Stimulated activated naive CD8-positive, alpha-beta T cell treated with anti-CD3 and anti-CD28 coated beads, Interleukin-15, amount 100 ng/mL, for 72 hours (primary cell): Measurements from ENCODE around the gene LRFN3.
A peak's percentile ranks its signal among the peaks of the same experiment; 100 is the strongest.

Experiments used
- ATAC-seq: fragments of 150-1000 bp; cut with Tn5 transposase; 2 replicates; pipeline ENCODE4 v1.10.0; 2021; ENCODE audit warnings: mild to moderate bottlenecking, moderate library complexity
- DNase-seq, 2 donors: peaks; one replicate each; pipeline ENCODE4 v3.0.0; 2021 to 2022
- H3K27ac Mint-ChIP-seq, 2 donors: one replicate each; pipeline ENCODE4 v1.8.0; 2022; ENCODE audit warnings: mild to moderate bottlenecking in 2 of 2, mixed read lengths in 2 of 2, moderate library complexity in 2 of 2
- H3K27me3 Mint-ChIP-seq: one replicate; pipeline ENCODE4 v1.8.0; 2022; ENCODE audit warnings: mixed read lengths
- H3K4me1 Mint-ChIP-seq: one replicate; pipeline ENCODE4 v1.8.0; 2022; ENCODE audit warnings: mild to moderate bottlenecking, mixed read lengths
- H3K4me3 Mint-ChIP-seq, 2 donors: one replicate each; pipeline ENCODE4 v1.8.0; 2022; ENCODE audit warnings: mild to moderate bottlenecking in 2 of 2, mixed read lengths in 2 of 2, moderate library complexity in 1 of 2
- H3K9me3 Mint-ChIP-seq, 2 donors: one replicate each; pipeline ENCODE4 v1.8.0; 2022; ENCODE audit warnings: mixed read lengths in 2 of 2

LRFN3 gene

DNA sequence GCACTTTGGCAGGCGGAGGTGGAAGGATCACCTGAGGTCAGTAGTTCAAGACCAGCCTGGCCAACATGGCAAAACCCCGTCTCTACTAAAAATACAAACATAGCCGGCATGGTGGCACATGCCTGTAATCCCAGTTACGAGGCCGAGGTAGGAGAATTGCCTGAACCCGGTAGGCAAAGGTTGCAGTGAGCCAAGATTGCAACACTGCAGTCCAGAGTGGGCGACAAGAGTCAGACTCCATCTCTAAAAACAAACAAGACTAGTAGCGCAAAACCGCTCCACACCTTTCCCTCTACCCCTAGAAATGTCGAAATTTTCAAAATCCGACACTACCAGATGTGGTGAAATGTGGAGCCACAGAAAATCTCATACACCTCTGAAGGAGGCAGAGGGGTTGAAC is 16.9 kb upstream of the LRFN3 start:
- no peak for ATAC-seq
- Mint-ChIP-seq H3K4me3 (no peak overlapping the region), H3K27ac (no peak overlapping the region), H3K9me3 (no peaks in the 10 kb centered on the region), H3K27me3 (no peaks in the 10 kb centered on the region), H3K4me1 (peaks cover 6% of the 10 kb centered on the region)
- DNase-seq: no peak

DNA sequence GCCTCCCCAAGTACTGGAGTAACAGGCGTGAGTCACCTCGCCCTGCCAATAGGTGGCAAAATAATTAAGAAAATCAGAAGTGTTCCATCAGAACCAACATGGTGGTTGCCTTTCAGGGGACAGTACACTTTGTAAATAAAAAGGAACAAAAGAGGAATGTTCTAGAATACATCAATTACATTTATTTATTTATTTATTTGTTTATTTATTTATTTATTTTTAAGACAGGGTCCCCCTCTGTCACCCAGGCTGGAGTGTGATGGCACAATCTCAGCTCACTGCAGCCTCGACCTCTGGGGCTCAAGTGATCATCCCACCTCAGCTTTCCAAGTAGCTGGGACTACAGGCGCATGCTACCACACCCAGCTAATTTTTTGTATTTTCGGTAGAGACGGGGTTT is 15.2 kb upstream of the LRFN3 start:
- Mint-ChIP-seq H3K9me3 (peaks cover 11 to 13% of the 10 kb centered on the region in 2 donors), H3K4me1 (no peaks in the 10 kb centered on the region), H3K27ac (no peak overlapping the region), H3K27me3 (no peaks in the 10 kb centered on the region), H3K4me3 (no peak overlapping the region)
- DNase-seq (no peak), ATAC-seq (no peak)

DNA sequence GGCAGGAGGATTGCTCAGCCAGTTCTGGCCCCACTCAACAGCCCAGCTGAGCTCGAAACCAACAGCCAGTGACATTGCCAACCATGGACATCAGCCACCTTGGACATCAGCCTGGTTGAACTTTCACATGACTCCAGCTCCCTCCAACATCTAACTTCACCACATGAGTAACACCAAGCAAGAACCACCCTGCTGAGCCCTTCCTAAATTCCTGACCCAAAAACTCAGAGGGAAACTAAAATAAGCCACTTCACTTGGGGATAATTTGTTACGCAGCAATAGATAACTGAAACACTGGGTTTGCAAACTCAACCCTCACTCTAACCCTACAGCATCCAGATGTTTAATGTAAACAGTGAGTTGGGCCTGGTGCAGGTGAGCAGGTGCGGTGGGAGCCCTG is 10.7 kb upstream of the LRFN3 start:
- H3K27me3 Mint-ChIP-seq: no peaks in the 10 kb centered on the region
- H3K27ac Mint-ChIP-seq: no peak overlapping the region
- ATAC-seq: no peak
- peaks cover 11% of the 10 kb centered on the region for H3K4me1 Mint-ChIP-seq
- no peak overlapping the region for H3K4me3 Mint-ChIP-seq
- H3K9me3 Mint-ChIP-seq: peaks cover 14 to 22% of the 10 kb centered on the region in 2 donors
- DNase-seq: no peak

DNA sequence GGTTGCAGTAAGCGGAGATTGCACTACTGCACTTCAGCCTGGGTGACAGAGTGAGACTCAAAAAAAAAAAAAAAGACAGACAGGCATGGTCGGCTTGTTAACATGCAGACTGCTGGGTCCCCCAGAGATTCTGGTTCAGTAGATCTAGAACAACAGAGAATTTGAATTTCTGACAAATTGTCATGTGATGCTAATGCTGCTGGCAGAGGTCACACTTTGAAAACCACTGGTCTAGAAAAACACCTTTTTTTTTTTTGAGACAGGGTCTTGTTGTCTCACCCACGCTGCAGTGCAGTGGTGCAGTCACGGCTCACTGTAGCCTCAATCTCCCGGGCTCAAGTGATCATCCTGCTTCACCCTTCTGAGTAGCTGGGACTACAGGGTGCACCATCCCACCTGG is 7.7 kb upstream of the LRFN3 start:
- peaks cover 25% of the 10 kb centered on the region for H3K4me1 Mint-ChIP-seq
- H3K27ac Mint-ChIP-seq: no peak overlapping the region
- peaks cover 14 to 22% of the 10 kb centered on the region in 2 donors for H3K9me3 Mint-ChIP-seq
- ATAC-seq: no peak
- no peak overlapping the region for H3K4me3 Mint-ChIP-seq
- H3K27me3 Mint-ChIP-seq: no peaks in the 10 kb centered on the region
- no peak for DNase-seq

DNA sequence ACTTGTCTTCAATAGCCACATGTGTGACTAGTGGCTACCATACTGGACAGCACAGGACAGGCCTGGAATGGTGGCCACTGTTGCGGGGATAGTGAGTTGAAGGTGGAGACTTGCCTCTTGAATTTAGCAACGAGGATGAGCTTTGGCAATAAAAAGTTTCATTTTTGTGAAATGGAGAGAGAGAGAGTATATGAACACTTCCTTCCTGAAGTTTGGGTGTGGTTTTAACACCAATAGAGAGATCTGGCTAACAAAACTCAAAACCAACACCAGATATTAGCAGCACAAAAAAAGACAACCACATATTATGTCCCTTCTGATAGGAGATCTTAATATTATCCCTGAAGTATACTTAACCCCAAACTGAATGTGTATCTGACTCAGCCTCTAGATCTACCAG is 6.3 kb upstream of the LRFN3 start:
- H3K4me3 Mint-ChIP-seq: peak overlapping the region; percentile 54 to 69
- H3K9me3 Mint-ChIP-seq: peaks cover 14 to 21% of the 10 kb centered on the region in 2 donors
- DNase-seq (no peak), ATAC-seq (no peak)
- peaks cover 25% of the 10 kb centered on the region for H3K4me1 Mint-ChIP-seq
- H3K27ac Mint-ChIP-seq: peak overlapping the region; percentile 88 to 91
- H3K27me3 Mint-ChIP-seq: no peaks in the 10 kb centered on the region

DNA sequence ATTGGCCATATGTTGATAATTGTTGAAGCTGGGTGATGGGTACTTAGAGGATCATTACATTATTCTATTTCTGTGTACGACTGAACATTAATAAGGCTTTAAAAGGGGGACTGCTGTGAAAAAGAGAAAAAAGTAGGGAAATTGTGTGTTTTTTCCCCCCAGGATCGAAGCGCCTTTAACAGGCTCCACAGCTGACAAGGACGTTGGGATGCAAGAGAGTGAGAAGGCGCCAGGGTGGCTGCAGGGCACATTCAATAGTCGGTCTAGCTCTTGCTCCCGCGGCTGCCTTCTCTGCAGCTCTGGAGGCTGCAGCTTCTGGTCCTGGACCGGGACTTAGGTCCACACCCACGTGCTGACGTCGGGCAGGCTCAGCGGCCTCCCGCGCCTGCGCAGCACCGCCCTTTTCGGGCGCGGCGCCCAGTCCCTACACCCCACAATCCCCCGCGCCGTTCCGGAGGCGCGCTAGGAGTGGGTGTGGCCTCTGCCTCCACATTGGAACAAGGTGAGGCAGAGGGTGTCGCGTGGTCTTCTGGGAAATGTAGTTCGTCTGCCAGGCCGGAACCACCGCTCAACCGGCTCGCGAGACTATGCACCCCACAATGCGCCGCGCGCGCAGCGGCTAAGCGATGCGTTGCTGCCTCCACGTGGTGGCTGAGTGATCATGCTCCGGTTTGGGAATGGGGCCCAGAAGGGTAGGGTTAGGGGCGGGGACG is 4.9 kb upstream of the LRFN3 start:
- Mint-ChIP-seq H3K27me3 (no peaks in the 10 kb centered on the region), H3K27ac (peak overlapping the region; percentile 0 to 23), H3K9me3 (peaks cover under 1 to 6% of the 10 kb centered on the region in 2 donors), H3K4me3 (peak overlapping the region; percentile 69 to 72), H3K4me1 (peaks cover 32% of the 10 kb centered on the region)
- ATAC-seq: peak; percentile 98
- peak; percentile 99 to 100 for DNase-seq

GRCh38 chr19:35931874-35932202 is 4.3 kb upstream of the LRFN3 start:
- H3K27ac Mint-ChIP-seq: no peak overlapping the region
- peaks cover 32% of the 10 kb centered on the region for H3K4me1 Mint-ChIP-seq
- peak overlapping the region; percentile 69 to 72 for H3K4me3 Mint-ChIP-seq
- DNase-seq: no peak
- ATAC-seq: peak; percentile 23
- no peaks in the 10 kb centered on the region for H3K27me3 Mint-ChIP-seq
- peaks cover 0 to 1% of the 10 kb centered on the region in 2 donors for H3K9me3 Mint-ChIP-seq

DNA sequence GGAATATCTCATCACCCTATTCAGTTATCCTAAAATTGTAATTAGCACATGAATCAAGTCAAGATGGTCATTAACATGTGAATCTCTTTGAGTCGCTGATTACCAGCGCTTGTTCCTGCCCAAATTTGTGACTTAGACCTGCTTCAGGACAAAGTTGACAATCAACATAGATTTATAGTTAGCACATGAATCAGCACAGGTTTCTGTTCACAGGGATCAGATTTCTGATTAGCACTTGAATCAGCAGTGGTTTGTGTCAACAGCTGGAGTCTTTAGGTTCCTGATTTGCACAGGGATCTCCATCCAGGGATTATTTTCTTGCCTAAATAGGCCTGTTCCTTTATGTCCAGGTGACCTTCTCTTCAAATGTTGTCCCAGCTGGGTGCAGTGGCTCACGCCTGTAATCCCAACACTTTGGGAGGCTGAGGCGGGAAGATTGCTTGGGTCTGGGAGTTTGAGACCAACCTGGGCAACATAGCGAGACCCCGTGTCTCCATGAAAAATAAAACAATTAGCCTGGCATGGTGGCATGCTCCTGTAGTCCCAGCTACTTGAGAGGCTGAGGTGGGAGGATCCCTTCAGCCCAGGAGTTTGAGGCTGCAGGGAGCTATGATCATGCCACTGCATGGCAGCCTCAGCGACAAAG is 3.8 kb upstream of the LRFN3 start:
- Mint-ChIP-seq H3K9me3 (no peaks in the 10 kb centered on the region), H3K27me3 (no peaks in the 10 kb centered on the region), H3K4me3 (peak overlapping the region; percentile 69 to 72), H3K4me1 (peaks cover 36% of the 10 kb centered on the region), H3K27ac (no peak overlapping the region)
- ATAC-seq: no peak
- DNase-seq: no peak

GRCh38 chr19:35936738-35937268 is 629 bp downstream of the LRFN3 start:
- Mint-ChIP-seq H3K9me3 (no peaks in the 10 kb centered on the region), H3K27ac (no peak overlapping the region), H3K4me1 (peaks cover 33% of the 10 kb centered on the region), H3K27me3 (no peaks in the 10 kb centered on the region), H3K4me3 (peak overlapping the region; percentile 69 to 78)
- DNase-seq: no peak
- no peak for ATAC-seq

- ATAC-seq (no peak), DNase-seq (no peak)
- Mint-ChIP-seq H3K9me3 (no peaks in the 10 kb centered on the region), H3K4me1 (peaks cover 29% of the 10 kb centered on the region), H3K4me3 (peak overlapping the region; percentile 69 to 78), H3K27ac (peak overlapping the region in 1 of 2 donors; percentile 40), H3K27me3 (no peaks in the 10 kb centered on the region)
Measured at GRCh38 chr19:35937345-35938281, 1.4 kb downstream of the LRFN3 start.

- DNase-seq: no peak
- H3K27ac Mint-ChIP-seq: peak overlapping the region; percentile 30 to 40
- H3K4me3 Mint-ChIP-seq: peak overlapping the region; percentile 69 to 78
Measured at GRCh38 chr19:35938282-35939224, 2.4 kb downstream of the LRFN3 start.

DNA sequence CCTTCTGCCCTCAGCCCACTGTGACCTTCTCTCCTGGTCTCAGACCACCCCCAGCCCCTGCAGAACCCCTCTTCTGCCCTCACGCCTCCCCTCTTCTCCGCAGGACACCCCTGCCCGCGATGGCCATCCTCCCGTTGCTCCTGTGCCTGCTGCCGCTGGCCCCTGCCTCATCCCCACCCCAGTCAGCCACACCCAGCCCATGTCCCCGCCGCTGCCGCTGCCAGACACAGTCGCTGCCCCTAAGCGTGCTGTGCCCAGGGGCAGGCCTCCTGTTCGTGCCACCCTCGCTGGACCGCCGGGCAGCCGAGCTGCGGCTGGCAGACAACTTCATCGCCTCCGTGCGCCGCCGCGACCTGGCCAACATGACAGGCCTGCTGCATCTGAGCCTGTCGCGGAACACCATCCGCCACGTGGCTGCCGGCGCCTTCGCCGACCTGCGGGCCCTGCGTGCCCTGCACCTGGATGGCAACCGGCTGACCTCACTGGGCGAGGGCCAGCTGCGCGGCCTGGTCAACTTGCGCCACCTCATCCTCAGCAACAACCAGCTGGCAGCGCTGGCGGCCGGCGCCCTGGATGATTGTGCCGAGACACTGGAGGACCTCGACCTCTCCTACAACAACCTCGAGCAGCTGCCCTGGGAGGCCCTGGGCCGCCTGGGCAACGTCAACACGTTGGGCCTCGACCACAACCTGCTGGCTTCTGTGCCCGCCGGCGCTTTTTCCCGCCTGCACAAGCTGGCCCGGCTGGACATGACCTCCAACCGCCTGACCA is 3.3 kb downstream of the LRFN3 start:
- H3K4me3 Mint-ChIP-seq: no peak overlapping the region
- no peak overlapping the region for H3K27ac Mint-ChIP-seq
- no peak for ATAC-seq

More at GRCh38 chr19:35938282-35939224, 2.4 kb downstream of the LRFN3 start:
- Mint-ChIP-seq H3K4me1 (peaks cover 29% of the 10 kb centered on the region), H3K9me3 (no peaks in the 10 kb centered on the region), H3K27me3 (no peaks in the 10 kb centered on the region)
- no peak for ATAC-seq

GRCh38 chr19:35940078-35940775 is 4.1 kb downstream of the LRFN3 start:
- no peaks in the 10 kb centered on the region for H3K9me3 Mint-ChIP-seq
- H3K4me3 Mint-ChIP-seq: no peak overlapping the region
- H3K27ac Mint-ChIP-seq: no peak overlapping the region
- H3K27me3 Mint-ChIP-seq: no peaks in the 10 kb centered on the region
- no peak for DNase-seq
- peaks cover 29% of the 10 kb centered on the region for H3K4me1 Mint-ChIP-seq
- ATAC-seq: no peak

More for the DNA sequence above, 3.3 kb downstream of the LRFN3 start:
- H3K4me1 Mint-ChIP-seq: peaks cover 29% of the 10 kb centered on the region
- DNase-seq: no peak
- no peaks in the 10 kb centered on the region for H3K27me3 Mint-ChIP-seq
- H3K9me3 Mint-ChIP-seq: no peaks in the 10 kb centered on the region
